ENCODE data around the gene RSPH6A.
"Not testable (repeated sequence)": the region's sequence is repeated elsewhere in the genome, so short reads cannot be mapped to it uniquely, and the experiment has no call there.

The RSPH6A gene

DNA sequence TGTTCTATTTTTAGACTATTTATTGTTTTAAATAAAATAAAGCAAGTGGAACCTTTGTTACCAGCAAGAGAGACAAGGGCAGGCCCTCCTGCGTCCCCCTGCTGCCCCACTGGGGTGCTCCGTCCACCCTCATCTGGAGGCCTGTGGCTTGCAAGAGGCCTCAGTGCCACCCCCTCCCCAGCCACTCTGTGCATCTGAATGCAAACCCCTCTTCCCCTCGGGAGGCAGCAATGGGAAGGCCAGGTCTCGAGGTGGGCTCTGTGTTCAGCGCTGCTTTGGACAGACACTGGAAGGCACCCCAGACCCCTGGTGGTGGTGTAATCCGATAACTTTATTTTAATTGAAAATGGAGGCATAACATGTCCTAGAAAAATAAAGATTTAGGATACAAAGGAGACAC lies 50.6 kb downstream of the RSPH6A start:
- DNase-seq, result no peak

DNA sequence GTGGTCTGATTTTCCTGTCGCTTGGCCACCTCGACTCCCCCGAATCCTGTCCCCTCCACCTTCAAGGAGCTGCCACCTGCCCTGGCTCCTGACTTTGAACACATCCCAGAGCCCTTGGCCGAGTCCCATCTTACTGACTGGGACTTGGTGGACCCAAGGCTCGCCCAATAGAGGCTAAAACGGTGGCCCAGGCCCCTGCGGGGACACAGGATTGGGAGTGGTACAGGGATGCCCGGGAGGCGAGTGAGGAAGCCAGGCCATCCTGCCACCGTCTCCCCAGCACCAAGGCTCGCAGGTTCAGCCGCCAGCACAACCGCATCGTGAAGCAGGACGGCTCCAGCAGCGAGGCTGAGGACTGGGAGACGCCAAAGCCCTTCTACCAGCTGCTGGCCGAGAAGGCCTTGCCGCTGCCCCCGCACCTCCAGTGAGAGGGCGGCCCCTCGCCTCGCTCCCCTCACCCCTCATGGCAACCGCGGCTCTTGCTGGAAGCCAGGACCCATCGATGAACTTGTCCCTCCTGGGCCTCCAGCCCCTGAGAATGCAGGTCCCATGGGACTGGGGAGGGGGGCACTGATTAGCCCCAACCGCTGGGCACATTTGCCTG lies 51.3 kb downstream of the RSPH6A start:
- DNase-seq, result no peak

DNA sequence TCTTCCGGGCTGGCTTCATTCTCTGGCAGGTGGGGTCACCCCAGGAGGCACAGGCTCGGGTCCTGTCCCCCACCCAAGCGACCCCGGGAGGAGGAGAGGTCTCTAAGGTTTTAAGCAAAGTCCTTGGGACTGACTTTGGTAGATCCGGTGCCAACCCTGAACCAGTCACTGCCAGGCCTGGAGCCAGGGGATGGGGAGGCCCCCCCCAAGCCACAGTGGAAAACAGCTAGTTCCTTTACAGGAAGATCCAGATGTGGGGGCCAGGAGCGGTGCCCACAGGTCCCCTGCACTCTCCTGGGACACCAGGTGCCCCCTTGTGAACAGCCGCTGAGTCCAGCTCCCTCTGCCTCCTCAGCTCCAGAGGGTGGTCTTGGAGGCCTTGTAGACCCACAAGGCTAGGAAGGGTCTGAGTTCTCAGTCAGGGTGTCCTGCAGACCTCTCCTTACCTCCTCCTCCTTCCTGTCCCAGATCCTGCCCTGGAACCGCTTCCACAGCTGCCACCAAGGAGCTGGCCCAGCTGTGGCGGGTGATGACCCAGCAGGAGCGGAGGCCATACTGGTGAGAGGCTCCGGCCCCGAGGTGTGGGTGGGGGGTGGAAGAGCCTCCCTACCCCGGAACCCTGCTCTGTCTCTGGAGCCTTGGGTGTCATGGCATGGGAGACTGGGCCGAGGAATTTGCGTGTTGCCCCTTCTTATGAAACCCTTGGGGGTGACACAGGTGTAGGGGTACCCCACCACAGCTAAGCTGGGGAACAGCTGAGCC lies 52.1 kb downstream of the RSPH6A start:
- DNase-seq, result no peak

DNA sequence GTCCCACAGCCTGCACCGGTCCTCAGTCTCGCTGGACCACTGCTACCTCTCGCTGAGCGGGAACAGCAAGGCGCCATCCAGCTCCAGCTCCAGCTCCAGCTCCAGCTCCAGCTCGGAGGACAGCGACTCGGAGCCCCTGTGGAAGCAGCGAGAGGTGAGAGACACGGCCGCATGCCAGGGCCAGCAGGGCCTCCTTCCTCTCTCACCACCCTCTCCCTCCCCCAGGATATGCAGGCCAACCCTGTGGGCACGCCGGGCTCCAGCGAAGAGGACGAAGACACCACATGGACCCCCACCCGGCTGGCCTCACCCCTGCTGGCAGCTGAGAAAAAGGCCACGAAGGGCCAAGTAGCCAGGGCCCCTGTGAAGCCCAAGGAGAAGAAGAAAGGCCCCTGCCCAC lies 53.4 kb downstream of the RSPH6A start:
- DNase-seq, result no peak

DNA sequence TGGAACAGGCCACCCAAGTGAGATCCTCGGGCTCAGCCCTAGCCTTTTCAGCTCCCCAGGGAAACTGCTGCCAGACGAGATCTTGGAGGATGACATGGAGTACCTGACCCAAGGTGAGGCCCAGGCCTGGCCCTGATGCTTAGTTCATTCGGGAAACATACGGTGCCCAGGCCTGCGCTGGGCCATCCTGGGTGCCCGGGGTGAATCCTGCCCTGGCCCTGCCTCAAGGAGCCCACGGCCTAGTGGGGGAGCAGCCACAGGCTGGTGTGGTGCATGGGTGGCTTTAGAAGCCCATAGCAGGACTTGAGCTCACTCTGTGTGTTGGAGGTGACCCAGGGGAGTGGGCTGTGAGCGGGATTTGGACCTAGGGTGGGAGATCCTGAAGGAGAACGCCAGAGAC lies 56.2 kb downstream of the RSPH6A start:
- no peak for DNase-seq

DNA sequence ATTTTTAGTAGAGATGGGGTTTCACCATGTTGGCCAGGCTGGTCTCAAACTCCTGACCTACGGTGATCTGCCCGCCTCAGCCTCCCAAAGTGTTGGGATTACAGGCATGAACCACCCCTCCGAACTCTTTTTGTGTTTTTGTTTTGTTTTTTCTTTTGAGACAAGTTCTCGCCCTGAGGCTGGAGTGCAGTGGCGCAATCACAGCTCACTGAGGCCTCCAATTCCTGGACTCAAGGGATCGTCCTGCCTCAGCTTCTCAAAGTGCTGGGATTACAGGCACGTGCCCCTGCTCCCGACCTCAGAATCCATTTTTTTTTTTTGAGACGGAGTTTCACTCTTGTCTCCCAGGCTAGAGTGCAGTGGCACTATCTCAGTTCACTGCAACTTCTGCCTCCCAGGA lies 57.4 kb downstream of the RSPH6A start:
- no peak for DNase-seq

DNA sequence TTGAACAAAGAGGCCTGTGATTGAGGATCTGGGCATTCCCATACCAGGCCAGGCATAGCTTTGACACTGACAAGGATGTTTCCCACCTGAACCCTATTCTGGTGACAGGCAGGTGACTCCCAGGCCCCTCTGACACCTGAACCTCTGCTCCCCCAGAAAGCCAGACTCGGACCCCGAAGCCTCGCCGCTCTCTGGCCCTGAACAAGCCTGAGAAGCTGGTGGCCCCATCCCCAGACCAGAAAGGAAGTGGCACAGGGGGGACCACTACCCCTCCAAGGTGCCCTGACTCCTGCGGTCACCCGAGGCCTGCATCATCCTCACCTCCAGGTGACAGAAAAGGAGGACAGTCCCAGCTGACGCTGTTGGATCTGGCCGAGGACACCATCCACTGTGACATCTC lies 60.8 kb downstream of the RSPH6A start:
- no peak for DNase-seq

DNA sequence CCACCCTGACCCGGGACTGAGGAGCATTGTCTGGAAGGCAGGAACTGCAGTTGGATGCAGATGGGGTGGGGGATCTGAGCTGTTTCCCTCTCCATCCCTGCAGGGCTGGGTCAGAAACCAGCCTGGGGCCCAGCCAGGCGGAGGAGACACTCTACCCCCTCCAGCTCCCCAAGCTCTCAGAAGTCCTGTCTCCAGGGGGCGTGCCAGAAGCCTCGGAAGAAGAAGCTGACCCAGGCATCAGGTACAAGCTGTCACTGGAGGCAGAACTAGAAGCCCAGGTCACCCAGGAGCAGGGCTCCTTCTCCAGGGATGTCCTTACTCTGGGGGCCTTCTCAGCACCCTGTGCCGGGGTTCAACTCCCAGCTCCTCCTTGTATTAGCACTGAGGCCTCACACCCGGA lies 61.6 kb downstream of the RSPH6A start:
- no peak for DNase-seq

DNA sequence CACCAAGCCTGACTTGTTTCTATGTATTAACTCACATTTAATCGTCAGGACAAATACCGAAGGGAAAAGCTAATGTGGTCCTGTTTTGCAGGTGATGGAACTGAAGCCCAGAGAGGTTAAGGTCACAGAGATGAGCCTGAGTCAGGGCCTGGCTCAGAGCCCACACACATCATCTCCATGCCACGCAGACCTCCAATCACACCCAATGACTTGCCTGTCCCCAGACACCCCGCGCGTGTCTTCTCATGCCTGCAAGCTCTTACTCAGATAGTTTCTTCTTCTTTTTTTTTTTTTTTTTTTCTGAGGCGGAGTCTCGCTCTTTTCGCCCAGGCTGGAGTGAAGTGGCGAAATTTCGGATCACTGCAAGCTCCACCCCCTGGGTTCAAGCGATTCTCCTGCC lies 62.5 kb downstream of the RSPH6A start:
- no peak for DNase-seq

DNA sequence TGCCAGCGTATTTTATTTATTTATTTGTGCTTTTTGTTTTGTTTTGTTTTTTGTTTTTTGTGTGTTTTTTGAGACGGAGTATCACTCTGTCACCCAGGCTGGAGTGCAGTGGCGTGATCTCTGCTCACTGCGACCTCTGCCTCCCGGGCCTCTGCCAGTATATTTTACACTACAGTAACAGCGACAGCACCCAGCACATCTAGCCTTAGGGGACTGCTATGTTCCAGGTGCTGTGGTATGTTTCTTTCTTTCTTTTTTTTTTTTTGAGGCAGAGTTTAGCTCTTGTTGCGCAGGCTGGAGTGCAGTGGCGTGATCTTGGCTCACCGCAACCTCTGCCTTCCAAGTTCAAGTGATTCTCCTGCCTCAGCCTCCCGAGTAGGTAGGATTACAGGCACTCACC lies 63.6 kb downstream of the RSPH6A start:
- DNase-seq, result not testable (repeated sequence)

DNA sequence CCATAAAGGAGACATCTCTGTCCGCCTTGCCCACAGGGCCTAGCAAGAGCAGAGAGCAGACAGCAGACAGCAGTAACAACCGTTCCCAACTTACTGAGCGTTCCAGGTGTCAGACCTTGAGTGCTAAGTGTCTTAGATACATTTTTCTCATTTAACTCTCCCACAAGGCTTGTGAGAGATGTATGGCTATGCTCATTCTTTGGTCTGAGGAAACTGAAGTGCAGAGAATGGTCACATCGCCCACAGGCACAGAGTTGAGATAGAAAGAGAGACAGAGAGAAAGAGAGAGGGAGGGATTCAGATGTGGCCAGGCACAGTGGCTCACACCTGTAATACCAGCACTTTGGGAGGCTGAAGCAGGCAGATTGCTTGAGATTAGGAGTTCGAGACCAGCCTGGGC lies 67.6 kb downstream of the RSPH6A start:
- no peak for DNase-seq

DNA sequence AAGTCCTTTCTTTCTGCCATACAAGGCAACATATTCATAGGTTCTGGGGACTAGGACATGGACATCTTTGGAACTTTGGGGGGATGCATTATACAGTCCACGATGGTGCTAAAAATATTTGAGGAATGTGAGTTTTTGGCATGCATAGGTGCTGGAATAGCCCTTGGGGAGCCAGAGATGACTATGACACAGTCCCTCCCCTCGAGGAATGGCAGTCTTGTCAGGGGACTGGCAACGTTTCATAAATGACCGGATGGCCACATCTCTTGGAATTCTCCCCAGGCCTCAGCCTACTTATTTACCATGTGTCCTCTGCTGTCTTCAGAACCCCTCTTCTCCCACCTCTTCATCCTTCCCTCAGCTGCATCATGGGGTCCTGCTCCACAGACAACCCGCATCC lies 68.2 kb downstream of the RSPH6A start:
- no peak for DNase-seq

Measured in SHP77 treated with DMSO at 0.1 percent for 48 hours (cell line).